ENCODE results near the gene BCL2L13. TPM values are rescaled to one million over a fixed set of nuclear protein-coding genes. Genes with fewer than 3 reads are reported as not detected.

BCL2L13 gene
- total RNA-seq, 1 experiment from 2014 or later: 44.0 TPM

DNA sequence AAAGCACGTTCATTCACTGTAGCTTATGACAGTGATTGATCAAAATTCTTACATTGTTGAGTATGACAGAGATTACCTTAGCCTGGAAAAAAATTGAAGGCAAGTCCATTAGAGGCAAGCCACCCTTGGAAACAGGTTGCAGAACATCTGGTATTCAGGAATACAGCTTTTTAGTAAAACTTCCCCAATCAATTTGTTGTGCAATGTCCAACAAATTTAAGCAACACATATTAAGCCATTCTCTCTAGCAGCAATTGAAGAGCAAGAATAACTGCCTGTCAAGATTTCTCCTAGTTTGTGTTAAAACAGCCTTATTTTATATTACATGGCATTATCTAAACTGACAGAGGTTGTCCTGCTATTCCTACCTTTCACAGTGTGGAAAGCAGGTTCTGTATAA, 37.0 kb downstream of the BCL2L13 start:
- 0 out of 2 replicates have a peak, but pooled peaks cover 5% of the 10 kb centered on the region for H3K4me1 ChIP-seq (ENCODE audit: control insufficient read depth, insufficient read depth, low read length)
- H3K4me3 ChIP-seq (ENCODE audit: low read depth in 2 of 2, low read length in 2 of 2): no peak overlapping the region
- no TSS peak for BruUV-seq (replicated peaks)
- no peaks in the 10 kb centered on the region for H3K36me3 ChIP-seq (ENCODE audit: control insufficient read depth, insufficient read depth, low read length)
- intact Hi-C loops (cut with micrococcal nuclease; ENCODE audit: unreplicated experiment) (no loop called here), in situ Hi-C loops (cut with HindIII; ENCODE audit: low pct_unique_long_range_greater_than_20kb, low sequenced_read_pairs) (no loop called here)
- no peaks in the 10 kb centered on the region for H3K9me3 ChIP-seq (ENCODE audit: control insufficient read depth, insufficient read depth, low read depth, low read length)
- DNase-seq (ENCODE audit: low read depth, low spot score) (no peak), ATAC-seq (no peak)
- no peak overlapping the region for H3K27ac ChIP-seq (ENCODE audit: low read length)
- CTCF ChIA-PET: interaction anchor here (0.6 kb wide), 1 partner anchor 29 kb away, joined by 4 read pairs; no protein-coding TSS in a partner anchor
- TF ChIP-seq, protein P1, sequence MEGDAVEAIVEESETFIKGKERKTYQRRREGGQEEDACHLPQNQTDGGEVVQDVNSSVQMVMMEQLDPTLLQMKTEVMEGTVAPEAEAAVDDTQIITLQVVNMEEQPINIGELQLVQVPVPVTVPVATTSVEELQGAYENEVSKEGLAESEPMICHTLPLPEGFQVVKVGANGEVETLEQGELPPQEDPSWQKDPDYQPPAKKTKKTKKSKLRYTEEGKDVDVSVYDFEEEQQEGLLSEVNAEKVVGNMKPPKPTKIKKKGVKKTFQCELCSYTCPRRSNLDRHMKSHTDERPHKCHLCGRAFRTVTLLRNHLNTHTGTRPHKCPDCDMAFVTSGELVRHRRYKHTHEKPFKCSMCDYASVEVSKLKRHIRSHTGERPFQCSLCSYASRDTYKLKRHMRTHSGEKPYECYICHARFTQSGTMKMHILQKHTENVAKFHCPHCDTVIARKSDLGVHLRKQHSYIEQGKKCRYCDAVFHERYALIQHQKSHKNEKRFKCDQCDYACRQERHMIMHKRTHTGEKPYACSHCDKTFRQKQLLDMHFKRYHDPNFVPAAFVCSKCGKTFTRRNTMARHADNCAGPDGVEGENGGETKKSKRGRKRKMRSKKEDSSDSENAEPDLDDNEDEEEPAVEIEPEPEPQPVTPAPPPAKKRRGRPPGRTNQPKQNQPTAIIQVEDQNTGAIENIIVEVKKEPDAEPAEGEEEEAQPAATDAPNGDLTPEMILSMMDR (IDR thresholded peaks at IDR 0.05): no peak
- POLR2A ChIA-PET: no interaction called here
- H3K27me3 ChIP-seq (ENCODE audit: control insufficient read depth, insufficient read depth, low read length): no peaks in the 10 kb centered on the region

DNA sequence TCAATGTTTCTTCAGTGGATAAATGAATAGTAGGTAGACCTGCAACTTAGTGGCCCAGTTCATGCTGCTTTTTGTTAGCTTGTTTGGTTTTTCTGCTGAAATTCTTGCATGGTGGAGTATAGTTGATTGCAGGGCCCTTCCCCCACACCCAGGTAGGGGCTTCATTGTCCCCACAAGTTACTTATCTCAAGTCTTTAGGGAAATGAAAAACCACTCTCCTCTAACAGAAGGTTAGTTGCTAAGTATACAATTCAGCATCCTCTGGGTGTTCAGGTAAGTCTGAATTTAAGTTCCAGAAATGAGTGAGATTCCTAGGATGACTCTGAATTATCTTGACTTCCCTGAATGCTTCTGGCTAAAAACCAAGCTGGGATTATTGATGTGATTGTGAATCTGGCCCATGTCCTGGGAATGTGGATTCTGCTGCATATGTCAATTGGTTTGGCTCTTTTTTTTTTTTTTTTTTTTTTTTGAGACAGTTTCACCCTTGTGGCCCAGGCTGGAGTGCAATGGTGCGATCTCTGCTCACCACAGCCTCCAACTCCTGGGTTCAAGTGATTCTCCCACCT, 40.3 kb downstream of the BCL2L13 start:
- POLR2A ChIA-PET: no interaction called here
- in situ Hi-C loops (cut with HindIII; ENCODE audit: low pct_unique_long_range_greater_than_20kb, low sequenced_read_pairs) (no loop called here), intact Hi-C loops (cut with micrococcal nuclease; ENCODE audit: unreplicated experiment) (no loop called here)
- BruUV-seq (replicated peaks): no TSS peak
- DNase-seq (ENCODE audit: low read depth, low spot score) (no peak), ATAC-seq (no peak)
- CTCF ChIA-PET: no interaction called here
- Histone ChIP-seq H3K4me1 (ENCODE audit: control insufficient read depth, insufficient read depth, low read length) (no peaks in the 10 kb centered on the region), H3K4me3 (ENCODE audit: low read depth in 2 of 2, low read length in 2 of 2) (no peak overlapping the region), H3K36me3 (ENCODE audit: control insufficient read depth, insufficient read depth, low read length) (no peaks in the 10 kb centered on the region), H3K27ac (ENCODE audit: low read length) (no peak overlapping the region), H3K27me3 (ENCODE audit: control insufficient read depth, insufficient read depth, low read length) (no peaks in the 10 kb centered on the region), H3K9me3 (ENCODE audit: control insufficient read depth, insufficient read depth, low read depth, low read length) (no peaks in the 10 kb centered on the region)
- TF ChIP-seq, protein P1 (IDR thresholded peaks at IDR 0.05): no peak
- TF ChIP-seq, protein P2, sequence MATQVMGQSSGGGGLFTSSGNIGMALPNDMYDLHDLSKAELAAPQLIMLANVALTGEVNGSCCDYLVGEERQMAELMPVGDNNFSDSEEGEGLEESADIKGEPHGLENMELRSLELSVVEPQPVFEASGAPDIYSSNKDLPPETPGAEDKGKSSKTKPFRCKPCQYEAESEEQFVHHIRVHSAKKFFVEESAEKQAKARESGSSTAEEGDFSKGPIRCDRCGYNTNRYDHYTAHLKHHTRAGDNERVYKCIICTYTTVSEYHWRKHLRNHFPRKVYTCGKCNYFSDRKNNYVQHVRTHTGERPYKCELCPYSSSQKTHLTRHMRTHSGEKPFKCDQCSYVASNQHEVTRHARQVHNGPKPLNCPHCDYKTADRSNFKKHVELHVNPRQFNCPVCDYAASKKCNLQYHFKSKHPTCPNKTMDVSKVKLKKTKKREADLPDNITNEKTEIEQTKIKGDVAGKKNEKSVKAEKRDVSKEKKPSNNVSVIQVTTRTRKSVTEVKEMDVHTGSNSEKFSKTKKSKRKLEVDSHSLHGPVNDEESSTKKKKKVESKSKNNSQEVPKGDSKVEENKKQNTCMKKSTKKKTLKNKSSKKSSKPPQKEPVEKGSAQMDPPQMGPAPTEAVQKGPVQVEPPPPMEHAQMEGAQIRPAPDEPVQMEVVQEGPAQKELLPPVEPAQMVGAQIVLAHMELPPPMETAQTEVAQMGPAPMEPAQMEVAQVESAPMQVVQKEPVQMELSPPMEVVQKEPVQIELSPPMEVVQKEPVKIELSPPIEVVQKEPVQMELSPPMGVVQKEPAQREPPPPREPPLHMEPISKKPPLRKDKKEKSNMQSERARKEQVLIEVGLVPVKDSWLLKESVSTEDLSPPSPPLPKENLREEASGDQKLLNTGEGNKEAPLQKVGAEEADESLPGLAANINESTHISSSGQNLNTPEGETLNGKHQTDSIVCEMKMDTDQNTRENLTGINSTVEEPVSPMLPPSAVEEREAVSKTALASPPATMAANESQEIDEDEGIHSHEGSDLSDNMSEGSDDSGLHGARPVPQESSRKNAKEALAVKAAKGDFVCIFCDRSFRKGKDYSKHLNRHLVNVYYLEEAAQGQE (IDR thresholded peaks at IDR 0.05; ENCODE audit: insufficient read depth in 1 of 2, low read depth in 2 of 2, low read length in 1 of 2): no peak
- TF ChIP-seq POLR2AphosphoS5 (IDR thresholded peaks at IDR 0.05; ENCODE audit: low read depth, low read length) (no peak), SIN3A (IDR thresholded peaks at IDR 0.05; ENCODE audit: borderline replicate concordance, insufficient read depth, low read depth, low read length) (no peak), TCF7L2 (IDR thresholded peaks at IDR 0.05; ENCODE audit: low read depth, low read length) (no peak)
